NCI-H1417 (cell line): Measurements from ENCODE around the gene KCND1.
A peak's percentile ranks its signal among the peaks of the same experiment; 100 is the strongest.
"Not testable (repeated sequence)": the region's sequence is repeated elsewhere in the genome, so short reads cannot be mapped to it uniquely, and the experiment has no call there.

Experiments used
- DNase-seq, 3 experiments: peaks; one replicate each; lab custom pipeline; 2025; lab: John Stamatoyannopoulos, UW

The KCND1 gene

DNA sequence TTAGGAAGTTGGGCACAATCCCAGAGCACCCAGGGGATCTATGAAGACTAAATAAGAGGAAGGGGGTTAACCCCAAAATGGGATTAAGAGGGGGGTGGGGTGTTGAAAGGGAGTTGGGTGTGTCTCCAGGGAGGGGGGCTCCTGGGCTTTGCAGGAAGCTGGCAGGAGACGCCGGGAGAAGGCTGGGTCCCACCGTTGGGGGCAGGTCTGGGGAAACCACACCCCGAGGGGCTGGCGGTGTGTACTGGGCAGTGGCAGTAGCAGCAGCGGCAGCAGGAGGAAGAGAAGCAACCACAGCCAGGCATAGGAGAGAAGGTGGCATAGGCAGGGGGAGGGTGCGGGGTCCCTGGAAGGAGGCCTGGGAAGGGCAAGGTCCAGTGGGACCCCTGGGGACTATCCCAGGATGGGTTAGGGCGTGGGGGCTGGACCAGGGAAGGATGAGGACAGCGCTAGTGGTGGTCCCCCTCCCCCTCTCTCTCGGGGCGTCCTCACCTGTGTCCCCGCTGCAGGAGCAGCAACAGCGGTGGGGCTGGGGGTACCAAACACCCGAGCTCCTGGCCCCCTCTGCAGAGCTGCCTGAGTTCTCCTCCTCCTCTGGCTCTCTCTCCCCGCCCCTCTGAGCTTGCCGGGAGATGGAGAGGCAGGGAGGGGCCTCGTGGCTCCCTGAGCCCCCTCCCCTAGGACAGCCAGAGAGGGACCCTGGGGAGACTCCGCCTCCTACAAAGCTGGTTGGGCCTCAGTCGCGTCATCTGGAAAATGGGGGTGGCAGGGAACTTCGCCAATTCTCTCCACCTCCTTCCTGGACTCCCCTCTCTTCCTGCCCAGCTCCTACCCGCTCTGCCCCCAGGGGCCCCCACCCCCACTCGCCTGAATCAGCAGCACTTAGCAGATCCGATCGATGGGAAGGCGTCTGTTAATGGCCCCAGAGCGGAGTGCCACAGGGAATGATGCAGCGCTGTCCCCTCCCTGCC, at the start of gene KCND1:
Gene KCND1 (minus strand): TSS at position 596 of the 971 bp plus-strand sequence. CDS start 1,573 bp downstream, outside the sequence.
- peak in 2 of 3 experiments; percentile 41 to 59 for DNase-seq

DNA sequence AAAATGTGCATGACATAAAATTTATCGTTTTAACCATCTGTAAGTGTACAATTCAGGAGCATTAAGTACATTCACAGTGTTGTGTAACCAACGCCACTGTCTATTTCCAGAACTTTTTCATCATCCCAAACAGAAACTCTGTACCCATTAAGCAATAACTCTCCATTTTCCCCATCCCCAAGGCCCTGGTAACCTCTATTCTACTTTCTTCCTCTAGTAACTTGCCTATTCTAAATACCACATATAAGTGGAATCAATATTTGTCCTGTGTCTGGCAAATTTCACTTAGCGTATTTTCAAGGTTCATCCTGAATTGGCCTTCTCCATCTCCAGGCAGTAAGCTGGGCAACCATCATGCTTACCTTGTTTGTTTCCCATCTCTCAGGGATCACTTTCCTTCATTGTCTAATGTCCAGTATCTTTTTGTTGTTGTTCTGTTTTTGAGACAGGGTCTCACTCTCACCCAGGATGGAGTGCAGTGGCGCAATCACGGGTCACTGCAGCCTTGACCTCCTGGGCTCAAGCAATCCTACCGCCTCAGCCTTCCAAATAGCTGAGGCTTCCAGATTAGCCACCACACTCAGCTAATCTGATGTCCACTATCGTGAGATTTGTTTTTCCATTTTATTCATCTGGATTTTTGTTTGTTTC, 48.1 kb upstream of the KCND1 start:
- no peak for DNase-seq

DNA sequence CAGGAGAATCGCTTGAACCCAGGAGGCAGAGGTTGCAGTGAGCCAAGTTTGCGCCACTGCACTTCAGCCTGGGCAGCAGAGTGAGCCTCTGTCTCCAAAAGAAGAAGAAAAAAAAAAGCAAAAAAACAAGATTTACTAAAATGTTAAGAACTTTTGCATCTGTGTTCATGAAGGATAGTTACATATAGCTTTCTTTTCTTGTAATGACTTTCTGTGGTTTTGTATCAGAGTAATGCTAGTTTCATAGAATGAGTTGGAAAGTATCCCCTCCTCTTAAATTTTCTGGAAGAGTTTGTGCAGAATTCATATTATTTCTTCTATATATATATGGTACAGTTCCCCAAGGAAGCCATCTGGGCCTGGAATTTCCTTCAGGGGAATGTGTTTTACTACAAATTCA, 47.4 kb upstream of the KCND1 start:
- DNase-seq = no peak

DNA sequence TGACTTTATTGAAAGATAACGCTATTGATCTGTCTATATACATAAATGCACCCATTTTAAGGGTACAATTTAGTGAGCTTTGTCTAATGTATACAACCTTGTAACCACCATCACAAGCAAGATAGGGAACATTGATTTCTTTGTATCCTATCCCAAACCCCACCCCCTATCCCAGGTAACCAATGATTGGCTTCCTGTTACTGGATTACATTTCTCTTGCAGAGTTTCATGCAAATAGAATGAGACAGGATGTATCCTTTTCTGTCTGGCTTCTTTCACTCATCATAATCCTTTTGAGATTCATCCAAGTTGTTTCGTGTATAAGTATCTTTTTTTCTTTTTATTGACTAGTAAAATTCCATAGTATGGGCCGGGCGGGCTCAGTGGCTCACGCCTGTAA, 32.1 kb upstream of the KCND1 start:
- DNase-seq = no peak

DNA sequence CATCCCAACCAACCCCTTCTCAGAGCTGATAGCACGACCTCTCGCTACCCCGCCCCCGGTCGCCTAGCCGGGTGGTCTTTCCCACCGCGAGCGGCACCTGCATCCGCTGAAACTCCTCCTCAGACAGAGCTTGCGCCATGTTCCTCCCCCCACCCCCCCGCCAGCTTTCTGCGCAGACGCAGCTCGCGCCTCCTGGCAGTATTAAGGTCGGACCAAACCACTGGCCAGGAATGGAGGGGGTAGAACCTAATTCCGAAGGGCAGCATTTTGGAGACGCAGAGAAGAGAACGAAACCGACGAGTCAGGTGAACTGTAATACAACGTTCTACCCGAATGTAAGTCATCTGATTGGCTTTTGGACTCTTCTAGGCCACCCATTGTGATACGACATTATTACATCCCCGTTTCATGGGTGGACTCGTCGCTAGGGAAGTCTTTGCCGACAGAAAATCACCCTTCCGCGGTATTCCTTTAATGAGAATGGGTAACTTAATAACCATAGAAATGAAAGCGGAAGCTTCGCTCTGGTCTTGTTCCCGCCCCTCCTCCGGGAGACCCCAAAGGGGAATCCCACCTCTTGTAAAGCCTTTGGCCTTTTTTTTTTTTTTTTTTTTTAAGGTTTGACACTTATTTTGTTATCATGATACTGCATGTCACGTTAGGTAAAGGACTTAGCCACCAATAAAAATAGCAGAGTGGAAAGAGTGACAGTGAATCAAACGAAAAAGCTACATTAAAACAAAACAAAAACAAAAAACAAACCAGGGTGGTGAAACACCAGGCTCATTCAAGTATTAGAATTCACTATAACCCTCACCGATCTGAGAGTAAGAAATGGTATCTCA, 30.7 kb upstream of the KCND1 start, which contains the start of gene GRIPAP1:
Gene GRIPAP1 (minus strand): TSS at position 174 of the 845 bp plus-strand sequence. CDS start 35 bp downstream, at position 139.
- peak; percentile 75 to 91 (median 86) for DNase-seq

DNA sequence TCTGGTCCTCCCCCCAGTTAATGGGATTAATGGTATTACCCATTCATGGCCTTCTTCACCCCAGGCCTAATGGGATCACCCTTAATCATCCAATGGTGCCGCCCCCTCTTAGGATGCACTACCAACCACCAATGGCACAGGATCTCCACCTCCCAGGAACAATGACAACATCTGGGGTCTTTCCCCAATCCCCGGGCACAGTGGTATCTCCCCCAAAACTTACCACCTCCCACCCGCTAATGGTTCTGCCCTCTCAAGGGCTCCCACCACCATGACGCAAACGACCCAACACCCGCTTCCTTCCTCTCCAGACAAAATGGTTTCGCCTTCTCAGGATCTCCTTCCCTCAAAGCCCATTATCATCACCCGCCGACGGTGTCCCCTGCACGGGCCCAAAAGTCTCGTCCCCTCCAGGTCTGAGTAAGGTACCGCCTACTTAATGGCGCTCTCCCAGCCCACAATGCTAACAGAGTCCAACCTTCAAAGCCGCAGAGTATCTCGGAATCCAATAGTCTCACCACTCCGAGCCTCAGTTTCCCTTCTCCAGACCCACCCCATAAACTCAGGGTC, 30.0 kb upstream of the KCND1 start:
- peak in 2 of 3 experiments; percentile 48 to 75 for DNase-seq

DNA sequence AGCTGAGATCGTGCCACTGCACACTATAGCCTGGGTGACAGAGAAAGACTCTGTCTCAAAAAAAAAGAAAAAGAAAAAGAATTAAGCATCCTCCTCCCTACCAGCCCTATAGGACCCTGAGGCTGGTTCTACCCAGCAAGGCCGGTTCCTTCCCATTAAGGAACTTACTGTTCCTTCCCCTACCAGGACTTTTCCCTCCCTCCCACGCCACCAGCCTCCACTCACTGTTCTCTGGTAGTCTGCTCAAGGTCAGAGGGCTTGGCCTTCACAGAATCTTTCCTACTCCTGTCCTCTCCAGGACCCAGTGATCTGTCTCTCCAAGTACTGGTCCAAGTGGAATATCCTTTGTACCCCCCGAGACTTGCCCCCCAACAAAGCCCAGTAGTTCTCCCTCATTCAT, 29.0 kb upstream of the KCND1 start:
- DNase-seq = no peak

DNA sequence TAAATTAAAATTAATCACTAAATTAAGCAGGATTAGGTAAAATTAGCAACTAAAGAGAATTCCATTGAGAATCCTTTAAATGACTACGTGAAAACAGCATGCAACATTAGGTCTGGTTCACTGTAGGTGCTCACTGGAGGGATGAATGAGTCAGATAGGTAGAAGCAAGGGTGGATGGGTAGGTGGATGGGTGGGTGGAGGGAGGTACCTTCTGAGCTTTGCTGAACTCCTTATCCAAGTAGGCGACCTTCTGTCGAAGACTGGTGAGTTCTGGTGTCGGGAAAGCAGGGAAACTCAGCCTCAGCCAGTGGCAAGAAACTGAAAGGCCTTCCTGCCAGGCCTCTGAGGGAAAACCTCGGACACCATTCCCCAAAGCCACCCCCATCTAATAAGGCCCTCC, 27.4 kb upstream of the KCND1 start:
- DNase-seq = no peak

DNA sequence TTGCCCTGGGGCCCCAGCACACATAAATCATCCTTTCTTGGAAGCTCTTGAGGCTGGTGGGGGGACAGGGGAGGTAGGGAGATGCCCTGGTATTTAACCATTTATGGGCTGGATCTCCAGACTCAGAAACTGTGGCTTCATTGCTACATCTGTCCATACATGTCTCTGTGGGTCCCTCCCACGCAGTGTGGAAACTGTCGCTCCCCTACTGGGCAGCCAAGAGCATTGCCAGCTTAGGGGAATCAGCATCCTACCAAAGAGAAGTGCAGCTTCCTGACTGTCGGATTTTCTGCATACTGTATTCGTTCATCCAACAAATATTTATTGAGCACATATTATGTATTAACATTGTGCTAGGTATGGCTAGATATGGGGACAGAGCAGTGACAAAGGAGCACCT, 26.7 kb upstream of the KCND1 start:
- no peak for DNase-seq

DNA sequence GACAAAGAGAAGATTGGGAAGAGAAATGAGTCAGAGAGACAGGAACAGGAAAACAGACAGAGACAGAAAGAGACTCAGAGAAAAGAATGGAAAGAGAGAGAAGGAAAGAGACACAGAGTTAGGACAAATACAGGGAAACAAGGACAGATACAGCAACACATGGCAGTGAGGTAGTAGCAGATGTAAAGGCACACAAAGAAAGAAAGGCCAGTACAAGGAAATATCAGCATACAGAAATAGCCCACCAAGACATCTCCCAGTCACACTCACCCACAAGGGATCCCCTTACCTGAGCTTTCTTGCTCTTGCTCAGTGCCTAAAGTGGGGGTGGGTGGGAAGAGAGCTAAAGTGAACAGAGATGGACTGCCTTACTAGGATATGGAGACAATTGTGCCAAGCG, 26.2 kb upstream of the KCND1 start:
- DNase-seq = no peak

DNA sequence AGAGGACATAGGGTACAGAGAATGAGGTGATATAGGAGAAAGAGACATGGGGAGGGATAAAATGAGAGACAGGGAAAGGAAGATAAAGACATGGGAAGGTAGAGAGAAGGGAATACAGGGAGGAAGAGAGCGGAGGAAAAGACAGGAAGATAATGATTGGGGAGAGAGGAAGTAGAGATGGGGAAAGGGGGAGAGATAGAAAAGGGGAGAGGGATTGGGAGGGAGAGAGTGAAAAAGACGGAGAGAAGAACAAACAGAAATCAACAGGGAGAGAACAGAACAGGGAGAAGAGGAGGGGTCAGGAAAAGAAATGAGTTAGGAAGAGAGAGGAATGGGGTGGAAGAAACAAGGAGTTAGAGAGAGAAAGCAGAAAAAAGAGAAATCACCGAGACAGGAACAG, 25.8 kb upstream of the KCND1 start:
- no peak for DNase-seq

DNA sequence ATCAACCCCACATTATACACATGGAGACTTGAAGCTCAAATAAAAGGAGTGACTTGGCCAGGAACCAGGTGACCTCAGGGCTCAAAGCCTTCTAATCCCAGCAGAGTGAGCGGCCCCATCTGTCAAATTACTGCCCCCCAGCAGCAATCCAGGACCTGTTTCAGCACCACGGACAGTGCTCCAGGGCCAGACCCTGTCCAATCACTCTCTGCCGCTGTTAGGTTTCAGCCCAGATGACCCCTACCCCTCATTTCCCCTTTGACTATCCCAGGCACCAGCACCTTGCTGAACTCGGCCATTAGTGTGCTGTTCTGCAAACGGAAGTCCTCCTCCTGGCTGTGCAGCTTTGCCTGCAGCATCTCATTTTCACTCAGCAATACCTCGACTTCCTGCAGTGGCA, 25.3 kb upstream of the KCND1 start:
- no peak for DNase-seq

DNA sequence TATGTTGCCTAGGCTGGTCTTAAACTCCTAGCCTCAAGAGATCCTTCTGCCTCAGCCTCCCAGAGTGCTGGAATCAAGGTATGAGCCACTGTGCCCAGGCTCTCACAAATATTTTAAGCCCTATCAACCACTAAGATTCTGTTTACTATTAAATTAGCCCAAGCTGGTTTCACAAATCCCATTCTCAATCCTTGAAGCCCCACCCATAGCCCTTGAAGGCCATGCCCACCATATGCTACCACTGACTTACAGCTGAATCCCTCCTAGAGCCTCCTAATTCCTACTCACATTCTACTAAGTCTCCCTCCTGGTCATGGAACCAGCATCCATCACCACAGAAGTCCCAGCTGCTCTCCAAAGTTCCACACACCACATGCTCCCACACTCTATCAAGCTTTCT, 20.7 kb upstream of the KCND1 start:
- no peak for DNase-seq

DNA sequence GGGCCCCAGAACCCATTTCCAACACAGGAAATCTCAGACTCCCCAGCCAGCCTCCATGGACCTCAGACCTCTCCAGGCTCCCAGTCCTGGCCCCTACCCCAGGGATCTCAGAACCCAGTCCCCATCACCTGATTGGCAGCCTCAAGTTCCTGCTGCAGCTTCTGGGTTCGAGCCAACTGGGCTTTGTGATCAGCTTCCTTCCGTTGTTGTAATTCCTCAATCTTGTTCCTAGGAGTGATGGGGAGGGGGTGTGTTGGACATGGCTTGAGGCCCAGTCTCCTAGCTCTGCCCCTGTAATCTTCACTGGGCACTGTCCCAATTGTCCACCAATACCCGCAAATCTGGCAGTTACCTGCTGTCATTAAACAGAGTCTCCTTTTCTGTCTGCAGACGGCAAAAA, 17.8 kb upstream of the KCND1 start:
- no peak for DNase-seq

DNA sequence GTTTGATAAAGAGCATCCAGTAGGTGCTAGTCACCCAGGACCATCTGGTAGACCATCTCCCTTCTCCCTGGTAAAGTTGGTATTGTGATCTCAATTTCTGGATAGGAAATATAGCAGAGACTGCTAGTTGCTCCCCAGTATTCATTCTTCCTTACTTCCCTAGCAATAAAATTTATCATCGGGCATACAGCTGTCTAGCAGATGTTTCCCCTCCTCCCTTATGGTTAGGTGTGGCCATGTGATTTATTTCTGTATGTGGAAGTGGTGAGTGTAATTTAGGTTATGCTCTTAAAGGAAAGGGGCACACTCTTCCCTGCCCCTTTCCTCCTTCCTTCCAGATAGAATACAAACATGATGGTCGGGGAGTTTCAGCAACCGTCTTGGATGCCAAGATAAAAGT, 12.3 kb upstream of the KCND1 start:
- DNase-seq = no peak

DNA sequence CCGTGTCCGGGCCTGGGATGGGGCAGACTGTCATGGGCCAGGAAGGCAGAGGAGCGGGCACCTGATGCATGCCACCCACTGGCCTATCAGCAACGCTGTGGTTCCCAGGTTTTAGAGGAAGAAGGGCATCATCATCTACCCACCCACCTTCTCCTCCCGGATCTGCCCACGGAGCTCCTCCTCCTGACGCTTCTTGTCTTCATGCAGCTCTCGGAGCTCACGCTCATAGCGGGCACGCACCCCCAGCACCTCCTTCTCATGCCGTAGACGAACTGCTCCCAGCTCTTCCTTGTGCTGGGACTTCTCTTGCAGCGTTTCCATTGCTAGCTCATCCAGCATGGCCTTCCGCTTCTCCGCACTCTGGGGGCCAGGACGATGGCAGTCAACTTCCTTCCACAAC, 11.4 kb upstream of the KCND1 start:
- no peak for DNase-seq

DNA sequence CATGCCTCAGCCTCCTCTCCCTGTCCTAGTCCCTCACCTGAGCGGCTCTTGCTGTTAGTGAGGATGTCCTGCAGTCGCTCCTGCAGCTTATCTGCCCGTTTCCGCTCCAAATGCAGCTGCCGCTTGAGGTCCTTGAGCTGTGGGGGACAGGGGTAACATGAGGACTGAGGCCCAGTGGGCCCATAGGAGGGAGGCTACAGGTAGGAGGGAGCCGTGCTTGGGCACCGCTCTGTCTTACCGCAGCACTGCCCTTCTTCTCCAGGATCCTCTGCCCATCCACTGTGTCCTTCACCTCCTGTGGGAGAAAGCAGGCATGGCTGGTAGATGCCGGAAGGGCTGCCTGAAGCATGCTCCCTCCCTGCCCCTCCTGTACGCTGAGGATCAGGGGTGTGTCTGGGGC, 9.5 kb upstream of the KCND1 start:
- DNase-seq = no peak

DNA sequence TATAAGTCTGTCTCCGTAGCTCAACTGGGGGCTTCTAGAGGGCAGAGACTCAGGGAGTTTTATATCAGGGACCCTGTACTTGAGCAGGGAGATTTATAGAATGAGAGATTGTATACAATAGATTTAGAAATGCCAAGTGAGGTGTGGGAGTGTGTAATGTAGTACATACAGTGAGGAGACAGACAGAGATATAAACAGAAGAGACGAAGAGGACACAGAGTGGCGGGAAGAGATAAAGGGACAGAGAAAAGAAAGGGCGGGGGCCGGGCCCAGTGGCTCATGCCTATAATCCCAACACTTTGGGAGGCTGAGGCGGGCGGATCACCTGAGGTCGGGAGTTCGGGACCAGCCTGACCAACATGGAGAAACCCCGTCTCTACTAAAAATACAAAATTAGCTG, 8.7 kb upstream of the KCND1 start:
- DNase-seq = not testable (repeated sequence)

DNA sequence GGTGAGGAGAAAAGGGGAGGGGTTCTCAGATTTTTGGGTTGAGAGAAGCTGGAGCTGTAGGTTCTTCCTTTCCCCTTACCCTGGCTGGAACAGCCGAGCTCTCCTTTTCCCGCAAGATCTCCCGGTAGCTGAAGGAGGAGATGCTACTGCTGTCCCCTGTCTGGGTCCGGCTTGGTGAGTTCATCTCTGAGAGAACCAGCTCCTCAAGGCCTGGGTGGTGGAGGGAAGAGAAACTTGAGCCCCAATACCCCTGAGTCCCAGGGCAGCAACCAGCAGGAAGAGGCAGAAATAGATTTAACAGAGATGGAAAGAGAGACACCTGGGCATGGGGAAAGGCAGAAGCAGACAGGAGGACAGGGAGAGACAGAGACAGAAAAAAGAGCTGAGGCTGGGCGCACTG, 6.6 kb upstream of the KCND1 start:
- no peak for DNase-seq

DNA sequence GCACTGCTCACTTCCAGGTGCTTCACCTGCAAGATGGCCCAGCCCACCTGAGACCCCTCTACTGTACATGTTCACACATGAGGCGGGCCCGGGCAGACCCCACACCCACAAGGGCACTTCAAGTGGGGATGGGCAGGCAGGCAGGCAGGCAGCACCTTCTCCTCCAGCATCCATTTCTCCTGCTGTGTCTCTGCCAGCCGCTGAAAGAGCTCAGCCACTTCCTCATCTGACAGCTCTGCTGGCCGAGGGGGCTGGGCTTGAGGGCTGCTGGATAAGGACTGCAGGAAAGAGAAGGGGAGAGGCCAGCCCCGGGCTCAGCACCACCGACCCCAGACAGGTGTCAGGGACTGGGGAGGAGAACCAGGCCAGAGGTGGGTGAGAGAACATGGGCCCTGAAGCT, 4.4 kb upstream of the KCND1 start:
- no peak for DNase-seq

DNA sequence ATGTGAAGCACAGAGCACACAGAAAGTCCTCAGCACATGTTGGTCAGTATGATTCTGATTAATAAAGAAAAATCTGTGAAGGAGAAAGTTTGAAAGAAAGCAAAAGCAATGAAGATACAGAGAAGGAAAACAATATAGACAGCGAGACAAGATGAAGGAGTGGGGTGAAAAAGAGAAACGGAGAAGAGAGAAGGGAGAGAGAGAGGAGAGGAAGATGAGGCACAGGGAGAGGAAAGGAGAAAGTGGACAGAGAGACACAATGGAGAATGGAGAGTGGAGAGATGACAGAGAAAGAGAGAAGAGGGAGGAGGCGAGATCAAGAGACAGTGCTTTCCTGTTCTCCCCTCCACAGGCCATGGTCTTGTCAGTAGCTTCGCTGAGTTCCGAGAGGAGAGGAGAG, 3.9 kb upstream of the KCND1 start:
- no peak for DNase-seq

DNA sequence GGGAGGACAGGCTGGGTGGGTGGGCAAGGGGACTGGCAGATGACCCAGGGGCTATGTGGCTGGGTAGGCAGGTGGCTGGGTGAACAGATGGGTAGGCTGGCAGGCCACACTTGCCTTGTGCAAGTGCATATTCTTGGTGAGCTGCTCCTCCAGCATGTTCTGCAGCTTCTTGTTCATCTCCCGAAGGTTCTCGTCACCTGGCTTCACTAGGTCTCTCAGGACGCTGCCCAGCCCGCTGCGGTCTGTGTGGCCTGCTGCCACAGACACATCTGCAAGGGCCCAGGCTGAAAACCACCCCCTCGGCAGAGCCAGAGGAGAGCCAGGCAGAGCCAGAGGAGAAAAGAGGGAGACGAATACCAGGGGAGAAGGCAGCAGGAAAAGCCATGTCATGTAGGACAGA, 3.4 kb upstream of the KCND1 start:
- DNase-seq = no peak
